GM19468 (cell line): ENCODE results near the gene SERPINA1.
"Not testable (repeated sequence)": the region's sequence is repeated elsewhere in the genome, so short reads cannot be mapped to it uniquely, and the experiment has no call there.

Experiments used
- ATAC-seq: cut with Tn5 transposase; IDR thresholded peaks from one replicate; pipeline ENCODE4 v1.9.1; 2021; ENCODE audit warnings: mild to moderate bottlenecking, moderate library complexity, moderate number of reproducible peaks; ENCODE audit not compliant: unreplicated experiment; ENCODE audit errors: extremely low read depth

The SERPINA1 gene

GRCh38 chr14:94355191-94355794 lies 33.1 kb downstream of the SERPINA1 start:
- ATAC-seq, result no peak

GRCh38 chr14:94354638-94355185 lies 33.7 kb downstream of the SERPINA1 start:
- no peak for ATAC-seq

GRCh38 chr14:94354190-94354589 lies 34.2 kb downstream of the SERPINA1 start:
- not testable (repeated sequence) for ATAC-seq

GRCh38 chr14:94349276-94349675 lies 39.1 kb downstream of the SERPINA1 start:
- no peak for ATAC-seq

DNA sequence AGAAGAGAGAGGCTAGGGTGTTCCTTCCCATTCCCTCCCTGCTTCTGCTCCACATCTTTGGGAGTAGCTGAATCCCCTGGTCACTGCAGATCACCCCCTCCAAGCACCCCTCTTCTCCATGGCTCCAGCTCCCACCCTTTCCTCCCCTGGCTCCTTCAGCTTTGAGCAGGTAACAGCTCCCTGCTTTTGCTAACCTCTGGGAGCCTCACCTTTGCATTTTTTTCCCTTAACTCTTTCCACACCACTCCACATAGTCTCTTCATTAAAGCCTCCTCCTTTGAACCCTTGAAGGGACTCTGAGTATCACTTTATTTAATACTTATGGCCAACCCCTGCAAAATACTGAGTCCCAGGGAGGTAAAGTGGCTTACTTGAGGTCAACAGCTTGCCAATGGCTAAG lies 39.6 kb downstream of the SERPINA1 start:
- no peak for ATAC-seq

DNA sequence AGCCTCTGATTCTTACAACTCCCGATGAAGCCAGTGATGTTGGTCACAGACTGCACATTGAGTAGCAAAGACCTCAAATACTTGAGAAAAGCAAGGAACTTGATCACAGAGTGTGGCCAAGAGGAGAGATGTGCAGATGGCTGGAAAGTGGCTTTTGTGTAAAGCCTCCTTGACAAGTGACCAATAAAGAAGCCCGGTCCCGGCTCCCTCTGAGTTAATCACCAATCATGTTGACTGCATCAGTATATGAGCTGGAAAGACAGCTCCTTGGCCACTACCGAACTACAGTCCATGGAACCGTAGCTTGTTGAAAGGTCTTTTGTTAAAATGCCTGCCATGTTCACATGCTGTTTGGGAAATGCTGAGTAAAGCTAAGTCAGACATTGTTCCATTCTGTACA lies 41.6 kb downstream of the SERPINA1 start:
- ATAC-seq, result no peak

DNA sequence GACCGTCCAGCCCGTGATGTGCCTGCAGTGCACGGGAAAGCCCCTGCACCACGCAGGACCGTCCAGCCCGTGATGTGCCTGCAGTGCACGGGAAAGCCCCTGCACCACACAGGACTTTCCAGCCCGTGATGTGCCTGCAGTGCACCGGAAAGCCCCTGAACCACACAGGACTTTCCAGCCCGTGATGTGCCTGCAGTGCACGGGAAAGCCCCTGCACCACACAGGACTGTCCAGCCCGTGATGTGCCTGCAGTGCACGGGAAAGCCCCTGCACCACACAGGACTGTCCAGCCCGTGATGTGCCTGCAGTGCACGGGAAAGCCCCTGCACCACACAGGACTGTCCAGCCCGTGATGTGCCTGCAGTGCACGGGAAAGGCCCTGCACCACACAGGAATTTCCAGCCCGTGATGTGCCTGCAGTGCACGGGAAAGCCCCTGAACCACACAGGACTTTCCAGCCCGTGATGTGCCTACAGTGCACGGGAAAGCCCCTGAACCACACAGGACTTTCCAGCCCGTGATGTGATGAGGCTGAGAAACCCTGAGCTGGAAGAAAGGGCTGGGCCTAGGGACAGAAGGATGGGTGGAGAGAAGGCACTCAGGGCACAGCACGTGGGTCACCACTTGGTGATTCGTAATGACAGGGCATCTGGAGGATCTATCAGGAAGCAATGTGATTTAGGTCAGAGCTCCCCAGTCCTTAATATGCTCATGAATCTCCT lies 42.2 kb downstream of the SERPINA1 start:
- not testable (repeated sequence) for ATAC-seq

DNA sequence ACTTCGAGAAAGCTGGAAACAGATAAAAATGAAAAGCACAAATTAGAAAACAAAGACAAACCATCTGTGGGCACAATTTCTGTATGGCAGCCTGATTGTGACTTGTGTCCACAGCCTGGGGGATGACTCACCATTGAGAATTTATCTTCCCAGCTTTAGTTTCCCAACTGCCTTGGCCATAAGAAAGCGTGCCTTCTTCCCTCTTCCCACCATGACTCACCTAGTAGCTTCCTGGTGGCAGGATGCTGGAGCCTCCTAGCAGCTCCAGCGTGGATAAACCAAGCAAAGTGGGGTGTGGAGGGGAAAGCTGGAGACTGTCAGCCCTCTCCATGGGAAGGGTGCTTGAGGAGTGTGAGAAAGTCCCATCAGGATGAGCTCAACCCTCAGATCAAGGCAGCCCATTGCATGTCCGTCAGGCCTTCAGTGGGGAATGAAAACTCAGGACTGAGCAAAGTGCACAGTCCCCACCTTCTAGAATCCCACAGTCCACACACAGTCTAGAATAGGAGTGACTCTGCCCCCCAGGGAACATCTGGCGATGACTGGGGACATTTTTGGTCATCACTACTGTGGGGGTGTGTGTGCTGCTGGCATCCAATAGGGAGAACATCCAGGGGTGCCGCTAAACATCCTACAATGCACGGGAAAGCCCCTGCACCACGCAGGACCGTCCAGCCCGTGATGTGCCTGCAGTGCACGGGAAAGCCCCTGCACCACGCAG lies 42.9 kb downstream of the SERPINA1 start:
- ATAC-seq, result no peak

DNA sequence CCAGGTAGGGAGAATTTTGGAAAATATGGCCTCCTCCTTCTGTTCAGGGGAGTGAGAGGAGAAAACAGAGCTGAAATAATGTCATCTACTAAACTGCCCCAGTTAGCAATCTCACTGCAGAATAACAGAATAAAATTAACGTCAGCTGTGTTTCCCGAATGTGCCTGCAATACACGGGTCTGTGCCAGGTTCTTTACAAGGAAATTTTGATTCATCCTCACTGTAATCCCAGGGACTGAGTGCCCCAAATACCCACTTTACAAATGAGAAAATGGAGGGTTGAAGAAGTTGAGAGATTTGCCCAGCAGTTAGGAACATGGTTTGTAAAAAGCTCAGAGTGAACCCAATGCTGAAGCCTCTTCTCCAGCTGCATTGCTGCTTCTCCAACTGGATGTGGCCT lies 44.0 kb downstream of the SERPINA1 start:
- ATAC-seq, result no peak

DNA sequence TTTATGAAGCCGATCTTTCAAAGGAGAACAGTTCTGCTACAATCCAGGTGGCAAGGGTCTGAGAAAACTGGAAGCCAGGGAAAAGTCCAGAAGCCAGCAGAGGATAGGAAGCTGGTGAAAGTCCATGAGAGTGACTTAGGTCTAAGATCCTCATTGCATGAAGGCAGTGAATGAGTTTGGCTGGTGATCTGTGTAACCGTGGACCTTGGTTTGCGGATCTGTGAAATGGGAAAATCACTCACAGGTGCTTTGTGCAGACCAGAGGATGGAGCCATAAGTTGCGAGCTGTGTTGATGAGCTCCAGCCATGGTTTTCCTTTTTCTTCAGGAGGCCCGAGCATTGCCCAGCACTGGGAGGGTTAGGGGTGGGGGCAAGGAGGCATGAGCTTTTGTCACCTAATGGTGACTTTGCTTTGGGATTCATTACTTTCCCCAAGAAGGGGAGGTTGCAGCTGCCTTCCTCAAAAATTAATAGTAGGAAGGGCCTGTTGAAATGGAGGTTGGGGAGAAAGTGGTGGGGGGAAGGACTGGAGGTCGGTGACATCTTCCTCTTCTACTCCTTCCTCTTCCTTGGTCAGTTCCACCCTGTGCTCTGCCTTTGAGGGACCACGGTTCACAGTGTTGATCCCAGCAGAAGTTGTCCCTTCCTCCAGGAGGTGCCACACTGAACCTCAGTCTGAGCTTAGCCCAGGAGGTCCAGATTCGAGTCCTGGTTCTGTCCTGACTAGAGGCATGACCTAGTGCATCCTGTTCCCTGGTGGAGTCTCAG lies 45.0 kb downstream of the SERPINA1 start:
- ATAC-seq, result no peak

GRCh38 chr14:94342334-94342934 lies 46.0 kb downstream of the SERPINA1 start:
- ATAC-seq, result no peak

GRCh38 chr14:94341656-94342333 lies 46.6 kb downstream of the SERPINA1 start:
- ATAC-seq, result no peak

- no peak for ATAC-seq
Measured at GRCh38 chr14:94340533-94340932, 47.9 kb downstream of the SERPINA1 start.

DNA sequence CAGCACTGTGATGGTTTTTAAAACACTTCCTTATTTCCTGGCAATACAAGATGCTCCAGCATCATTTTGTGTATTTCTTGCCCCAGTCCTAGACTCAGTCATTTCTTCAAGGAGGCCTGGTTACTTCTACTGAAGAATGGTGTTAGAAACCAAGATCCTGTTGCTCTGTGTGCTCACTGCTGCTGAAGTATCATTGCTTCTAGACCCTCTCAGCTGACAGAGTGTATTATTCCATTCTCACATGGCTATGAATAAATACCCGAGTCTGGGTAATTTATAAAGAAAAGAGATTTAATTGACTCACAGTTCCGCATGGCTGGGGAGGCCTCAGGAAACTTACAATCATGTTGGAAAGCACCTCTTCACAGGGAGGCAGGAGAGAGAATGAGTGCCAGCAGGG lies 50.4 kb downstream of the SERPINA1 start:
- ATAC-seq, result no peak

DNA sequence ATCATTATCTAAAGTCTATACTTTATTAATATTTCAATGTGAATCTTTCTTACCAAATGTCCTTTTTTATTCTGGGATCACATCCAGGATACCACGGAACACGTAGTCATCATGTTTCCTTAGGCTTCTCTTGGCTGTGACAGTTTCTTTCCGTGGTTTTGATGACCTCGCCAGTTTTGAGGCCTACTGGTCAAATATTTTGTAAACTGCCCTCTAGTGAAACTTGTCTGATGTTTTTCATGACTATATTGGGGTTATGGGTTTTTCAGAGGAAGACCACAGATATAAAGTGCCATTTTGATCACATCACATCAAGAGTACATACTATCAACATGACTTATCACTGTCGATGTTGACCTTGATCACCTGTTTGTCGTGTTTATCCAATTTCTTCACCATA lies 51.1 kb downstream of the SERPINA1 start:
- ATAC-seq, result no peak

GRCh38 chr14:94334872-94335271 lies 53.5 kb downstream of the SERPINA1 start:
- ATAC-seq, result no peak

DNA sequence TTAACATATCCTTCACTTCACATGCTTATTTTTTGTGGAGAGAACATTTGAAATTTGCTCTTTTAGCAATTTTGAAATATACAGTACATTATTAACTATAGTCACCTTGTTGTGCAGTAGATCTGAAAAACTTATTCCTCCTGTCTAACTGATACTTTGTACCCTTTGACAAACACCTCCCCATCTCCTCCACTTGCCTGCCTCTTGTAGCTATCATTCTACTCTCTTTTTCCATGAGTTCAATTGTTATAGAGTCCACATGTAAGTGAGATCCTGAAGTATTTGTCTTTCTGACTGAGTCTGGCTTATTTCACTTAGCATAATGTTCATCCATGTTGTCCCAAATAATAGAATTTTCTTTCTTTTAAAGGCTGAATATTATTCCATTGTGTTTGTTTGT lies 55.8 kb downstream of the SERPINA1 start:
- no peak for ATAC-seq

DNA sequence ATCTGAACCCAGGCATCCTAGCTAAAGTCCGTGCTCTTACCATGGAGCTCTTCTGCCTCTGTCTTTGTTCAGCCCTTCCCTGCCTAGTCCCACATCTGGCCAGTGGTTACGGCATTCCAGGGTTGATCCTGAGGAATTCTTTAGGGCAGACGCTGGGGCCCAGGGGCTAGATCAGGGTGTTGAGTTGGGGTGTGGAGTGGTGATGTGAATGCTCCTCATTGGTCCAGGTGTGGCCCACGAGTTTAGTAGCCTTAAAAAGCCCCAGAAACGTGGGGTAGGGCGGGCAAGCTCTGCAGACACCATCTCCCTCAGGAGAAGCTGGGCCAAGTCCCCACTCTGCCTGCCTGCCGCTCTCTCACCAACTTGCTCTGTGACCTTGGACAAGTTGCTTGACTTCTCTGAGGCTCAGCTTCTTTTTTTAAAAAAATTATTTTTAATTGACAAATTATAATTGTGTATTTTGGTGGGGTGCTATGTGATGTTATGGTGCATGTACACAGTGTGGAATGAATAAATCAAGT lies 56.3 kb downstream of the SERPINA1 start:
- ATAC-seq, result no peak

GRCh38 chr14:94331462-94331861 lies 56.9 kb downstream of the SERPINA1 start:
- no peak for ATAC-seq
